ENCODE results near the gene OR1E2.
A peak's percentile ranks its signal among the peaks of the same experiment; 100 is the strongest.

Gene OR1E2

DNA sequence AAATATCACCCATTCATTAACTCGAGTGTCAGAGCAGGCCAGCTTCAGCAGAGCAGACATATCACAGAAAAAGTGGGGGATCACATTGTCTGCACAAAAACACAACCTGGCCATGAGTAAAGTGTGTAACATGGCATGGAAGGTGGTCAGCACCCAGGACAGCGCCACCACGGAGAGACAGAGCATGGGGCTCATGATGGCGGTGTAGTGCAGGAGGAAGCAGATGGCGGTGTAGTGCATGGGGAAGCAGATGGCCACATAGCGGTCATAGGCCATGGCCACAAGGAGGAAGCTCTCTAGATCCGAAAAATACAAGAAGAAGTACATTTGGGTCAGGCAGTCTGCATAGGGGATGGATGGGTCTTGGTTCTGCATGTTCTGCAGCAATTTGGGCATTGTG is 426 bp downstream of the OR1E2 start:
- TF ChIP-seq REST (IDR thresholded peaks at IDR 0.05; ENCODE audit: insufficient read depth in 1 of 2, low read depth in 2 of 2, low read length in 2 of 2): peak; percentile 76 to 89

DNA sequence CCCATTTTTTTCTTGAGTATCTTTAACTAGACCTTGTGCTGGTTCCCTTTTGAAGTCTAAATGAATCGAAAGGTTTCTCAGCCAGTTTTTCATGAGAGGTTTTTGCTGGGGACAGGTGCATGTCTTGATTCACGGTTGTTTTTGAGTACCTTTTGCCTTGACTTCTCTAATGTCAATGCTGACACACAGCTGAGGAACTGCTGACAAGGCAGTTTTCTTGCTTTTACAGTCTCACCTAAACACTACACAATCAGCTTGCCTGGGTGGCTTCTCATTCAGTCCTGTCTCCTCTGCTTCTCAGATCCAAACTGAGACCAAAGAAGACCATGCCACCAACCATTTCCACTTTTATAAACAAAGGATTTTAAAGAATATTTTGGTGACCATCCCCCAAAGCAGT is 15.4 kb downstream of the OR1E2 start:
- TF ChIP-seq TAF1 (IDR thresholded peaks at IDR 0.05; ENCODE audit: borderline replicate concordance, insufficient read depth, low read length): no peak

GRCh38 chr17:3415610-3416009 is 18.0 kb downstream of the OR1E2 start:
- TF ChIP-seq REST (IDR thresholded peaks at IDR 0.05; ENCODE audit: insufficient read depth in 1 of 2, low read depth in 2 of 2, low read length in 2 of 2) (no peak), POLR2AphosphoS5 (IDR thresholded peaks at IDR 0.05; ENCODE audit: low read depth, low read length) (no peak), SIN3A (IDR thresholded peaks at IDR 0.05; ENCODE audit: borderline replicate concordance, insufficient read depth, low read length) (no peak)

DNA sequence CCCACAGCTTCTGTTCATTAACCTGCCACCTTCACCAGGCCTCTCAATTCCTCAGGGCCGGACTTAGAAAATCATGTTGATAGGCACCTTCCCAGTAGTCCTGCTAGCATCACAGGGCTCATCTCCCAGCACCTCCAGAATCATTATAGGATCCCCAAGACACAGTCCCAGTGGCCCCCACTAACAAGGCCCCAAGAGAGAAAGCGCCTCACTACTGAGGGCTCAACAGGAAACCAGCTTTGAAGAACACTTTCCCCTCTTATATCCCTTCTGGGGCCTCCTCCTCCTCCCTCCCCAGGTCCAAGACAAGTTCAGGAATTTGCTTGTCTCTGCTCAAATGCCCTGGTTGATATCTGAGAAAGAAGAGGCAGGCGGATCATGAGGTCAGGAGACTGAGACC is 22.6 kb downstream of the OR1E2 start, which contains the start of gene OR3A3:
Gene OR3A3 (plus strand): TSS at position 301 of the 400 bp plus-strand sequence.
- TF ChIP-seq REST (IDR thresholded peaks at IDR 0.05; ENCODE audit: insufficient read depth in 1 of 2, low read depth in 2 of 2, low read length in 2 of 2): no peak
- no peak for TF ChIP-seq TAF1 (IDR thresholded peaks at IDR 0.05; ENCODE audit: borderline replicate concordance, insufficient read depth, low read length)
- no peak for TF ChIP-seq SIN3A (IDR thresholded peaks at IDR 0.05; ENCODE audit: borderline replicate concordance, insufficient read depth, low read length)
- no peak for TF ChIP-seq FOXP2 (optimal IDR thresholded peaks at IDR 0.05; ENCODE audit: borderline replicate concordance, extremely low read depth, extremely low read length, insufficient read depth)
- TF ChIP-seq POLR2AphosphoS5 (IDR thresholded peaks at IDR 0.05; ENCODE audit: low read depth, low read length): no peak

- TF ChIP-seq TAF1 (IDR thresholded peaks at IDR 0.05; ENCODE audit: borderline replicate concordance, insufficient read depth, low read length) (no peak), SIN3A (IDR thresholded peaks at IDR 0.05; ENCODE audit: borderline replicate concordance, insufficient read depth, low read length) (no peak), POLR2AphosphoS5 (IDR thresholded peaks at IDR 0.05; ENCODE audit: low read depth, low read length) (no peak), FOXP2 (optimal IDR thresholded peaks at IDR 0.05; ENCODE audit: borderline replicate concordance, extremely low read depth, extremely low read length, insufficient read depth) (no peak), REST (IDR thresholded peaks at IDR 0.05; ENCODE audit: insufficient read depth in 1 of 2, low read depth in 2 of 2, low read length in 2 of 2) (no peak)
Observed at GRCh38 chr17:3401786-3402185, 31.9 kb downstream of the OR1E2 start.

DNA sequence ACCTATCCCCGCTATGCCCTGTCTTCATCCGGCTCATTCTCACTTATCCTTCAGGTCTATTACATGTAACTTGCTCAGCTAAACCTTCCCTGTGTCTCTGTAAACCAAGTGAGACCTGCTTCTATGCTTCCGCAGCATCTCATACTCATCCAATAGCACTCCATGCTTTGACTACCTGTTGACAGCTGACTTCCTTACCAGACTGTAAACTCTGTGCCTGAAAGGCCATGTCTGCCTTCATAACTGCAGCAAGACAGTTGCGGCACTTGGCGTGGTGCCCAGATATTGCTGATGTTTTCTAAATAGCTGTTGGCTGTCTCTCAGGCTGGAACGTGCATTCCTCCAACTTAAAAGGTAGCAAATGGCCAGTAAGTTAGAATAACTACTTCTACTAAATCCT is 33.6 kb downstream of the OR1E2 start:
- TF ChIP-seq POLR2AphosphoS5 (IDR thresholded peaks at IDR 0.05; ENCODE audit: low read depth, low read length) (no peak), SIN3A (IDR thresholded peaks at IDR 0.05; ENCODE audit: borderline replicate concordance, insufficient read depth, low read length) (no peak), TAF1 (IDR thresholded peaks at IDR 0.05; ENCODE audit: borderline replicate concordance, insufficient read depth, low read length) (no peak), FOXP2 (optimal IDR thresholded peaks at IDR 0.05; ENCODE audit: borderline replicate concordance, extremely low read depth, extremely low read length, insufficient read depth) (no peak), REST (IDR thresholded peaks at IDR 0.05; ENCODE audit: insufficient read depth in 1 of 2, low read depth in 2 of 2, low read length in 2 of 2) (no peak)

Measured in PFSK-1 (cell line).